AG04449 (cell line): ENCODE measurements around the gene MMP11.
A peak's percentile ranks its signal among the peaks of the same experiment; 100 is the strongest.

Source experiments
- CTCF ChIA-PET: fragments of 350-600 bp; formaldehyde crosslinking; extraction: SDS; loops from one replicate; lab custom pipeline; 2021; ENCODE audit warnings: antibody characterized with exemption; lab: Yijun Ruan, JAX
- POLR2A ChIA-PET: fragments of 400-600, 350-600 bp; formaldehyde crosslinking; extraction: SDS; loops from one replicate; lab custom pipeline; 2020; ENCODE audit warnings: antibody characterized with exemption, inconsistent platforms; lab: Yijun Ruan, JAX
- DNase-seq: peaks from one replicate; pipeline ENCODE4 v3.0.0-alpha.2; 2010; ENCODE audit warnings: low read depth, low spot score
- H3K4me3 ChIP-seq: 2 replicates; pipeline ENCODE4 v1.5.1; 2011; ENCODE audit warnings: low read depth, mild to moderate bottlenecking, control low read depth, low read length
- TF ChIP-seq, protein P1 (sequence below): IDR thresholded peaks from one replicate; pipeline ENCODE4 v1.5.1; 2011; ENCODE audit warnings: mild to moderate bottlenecking, moderate library complexity, low read length, control low read depth, inconsistent platforms; ENCODE audit not compliant: insufficient read depth; ENCODE audit errors: missing control alignments

Gene MMP11

DNA sequence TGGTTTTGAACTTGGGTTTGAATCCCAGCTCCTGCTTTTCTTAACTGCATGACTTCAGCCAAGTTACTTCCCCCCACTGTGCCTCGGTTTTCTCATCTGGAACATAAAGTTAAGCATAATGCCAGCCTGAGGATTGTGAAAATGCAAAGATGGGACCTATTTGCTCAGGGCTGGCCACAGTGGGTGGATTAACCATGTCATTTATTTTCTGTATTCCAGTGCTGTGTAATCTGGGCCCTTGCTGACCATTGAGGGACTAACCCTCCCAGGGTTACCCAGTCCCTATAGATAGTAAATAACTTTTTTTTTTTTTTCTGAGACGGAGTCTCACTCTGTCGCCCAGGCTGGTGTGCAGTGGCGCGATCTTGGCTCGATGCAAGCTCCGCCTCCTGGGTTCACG is 16.9 kb upstream of the MMP11 start:
- CTCF ChIA-PET = interaction anchor here (0.8 to 2.0 kb wide), 3 partner anchors 10 to 26 kb away, joined by 4 to 5 read pairs (median 4); no protein-coding TSS in a partner anchor
- no peak for DNase-seq
- H3K4me3 ChIP-seq = no peak overlapping the region
- TF ChIP-seq, protein P1, sequence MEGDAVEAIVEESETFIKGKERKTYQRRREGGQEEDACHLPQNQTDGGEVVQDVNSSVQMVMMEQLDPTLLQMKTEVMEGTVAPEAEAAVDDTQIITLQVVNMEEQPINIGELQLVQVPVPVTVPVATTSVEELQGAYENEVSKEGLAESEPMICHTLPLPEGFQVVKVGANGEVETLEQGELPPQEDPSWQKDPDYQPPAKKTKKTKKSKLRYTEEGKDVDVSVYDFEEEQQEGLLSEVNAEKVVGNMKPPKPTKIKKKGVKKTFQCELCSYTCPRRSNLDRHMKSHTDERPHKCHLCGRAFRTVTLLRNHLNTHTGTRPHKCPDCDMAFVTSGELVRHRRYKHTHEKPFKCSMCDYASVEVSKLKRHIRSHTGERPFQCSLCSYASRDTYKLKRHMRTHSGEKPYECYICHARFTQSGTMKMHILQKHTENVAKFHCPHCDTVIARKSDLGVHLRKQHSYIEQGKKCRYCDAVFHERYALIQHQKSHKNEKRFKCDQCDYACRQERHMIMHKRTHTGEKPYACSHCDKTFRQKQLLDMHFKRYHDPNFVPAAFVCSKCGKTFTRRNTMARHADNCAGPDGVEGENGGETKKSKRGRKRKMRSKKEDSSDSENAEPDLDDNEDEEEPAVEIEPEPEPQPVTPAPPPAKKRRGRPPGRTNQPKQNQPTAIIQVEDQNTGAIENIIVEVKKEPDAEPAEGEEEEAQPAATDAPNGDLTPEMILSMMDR = no peak
- POLR2A ChIA-PET = no interaction called here

DNA sequence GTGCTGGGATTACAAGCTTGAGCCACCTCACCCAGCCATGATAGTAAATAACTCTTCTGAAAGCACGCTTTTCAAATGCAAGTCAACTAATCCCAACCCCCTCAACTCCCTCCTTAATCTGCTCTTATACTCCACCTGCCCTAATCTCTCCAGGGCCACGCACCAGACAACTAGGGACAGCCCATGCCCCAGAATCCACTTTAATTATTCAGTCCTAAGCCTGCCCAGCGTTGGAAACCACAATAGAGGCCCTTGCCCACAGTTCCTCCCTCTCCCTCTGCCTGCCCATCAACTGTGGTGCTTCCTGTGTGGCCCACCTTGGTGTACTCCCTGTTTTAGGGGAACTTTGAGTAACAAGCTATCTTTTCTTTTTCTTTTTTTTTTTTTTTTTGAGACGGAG is 15.8 kb upstream of the MMP11 start:
- TF ChIP-seq, protein P1 = no peak
- H3K4me3 ChIP-seq = no peak overlapping the region
- POLR2A ChIA-PET = no interaction called here
- CTCF ChIA-PET = interaction anchor here (1.5 kb wide), 1 partner anchor 10 kb away, joined by 5 read pairs; no protein-coding TSS in a partner anchor
- no peak for DNase-seq

DNA sequence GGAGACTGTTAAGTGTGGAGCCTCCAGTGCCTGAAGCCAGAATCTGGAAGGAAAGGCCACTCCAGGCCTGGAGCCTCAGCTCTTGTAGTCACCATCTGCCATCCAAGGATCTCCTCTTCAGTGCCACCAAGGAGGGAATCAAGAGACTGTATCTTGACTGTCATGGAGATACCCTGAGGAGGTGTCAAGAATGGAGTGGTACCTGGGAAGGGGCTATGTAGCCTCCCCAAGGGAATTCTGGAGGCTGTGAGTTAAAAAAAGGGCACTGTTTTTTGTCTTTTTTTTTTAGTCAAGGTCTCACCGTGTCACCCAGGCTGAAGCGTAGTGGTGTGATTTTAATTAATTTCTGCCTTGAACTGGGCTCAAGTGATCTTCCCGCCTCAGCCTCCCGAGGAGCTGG is 13.1 kb upstream of the MMP11 start:
- POLR2A ChIA-PET = interaction anchor here (0.8 kb wide), 1 partner anchor 21 kb away, joined by 3 read pairs; no protein-coding TSS in a partner anchor
- CTCF ChIA-PET = interaction anchor here (0.9 to 1.9 kb wide), 4 partner anchors 9 to 90 kb away, joined by 3 to 7 read pairs (median 6); no protein-coding TSS in a partner anchor
- TF ChIP-seq, protein P1 = no peak
- DNase-seq = no peak
- no peak overlapping the region for H3K4me3 ChIP-seq

DNA sequence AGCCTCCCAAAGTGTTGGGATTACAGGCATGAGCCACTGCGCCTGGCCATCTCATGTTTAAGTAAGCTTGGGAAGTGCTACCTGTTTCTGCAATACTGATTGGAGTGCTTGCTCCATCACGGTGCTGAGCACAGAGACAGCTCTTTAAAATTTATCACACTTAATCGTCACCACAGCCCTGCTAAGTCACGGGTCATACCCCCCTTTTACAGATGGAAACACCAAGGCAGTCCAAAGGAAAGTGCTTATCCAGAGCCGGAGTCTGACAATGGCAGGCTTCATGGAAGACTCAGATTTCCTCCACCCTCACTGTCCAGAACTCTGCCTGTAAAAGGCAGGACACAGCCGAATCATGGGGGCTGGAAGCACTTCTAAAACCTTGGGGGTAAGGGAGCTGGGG is 12.6 kb upstream of the MMP11 start:
- no peak overlapping the region for H3K4me3 ChIP-seq
- CTCF ChIA-PET = interaction anchor here (0.9 to 1.9 kb wide), 4 partner anchors 8 to 90 kb away, joined by 3 to 7 read pairs (median 6); no protein-coding TSS in a partner anchor
- TF ChIP-seq, protein P1 = no peak
- POLR2A ChIA-PET = interaction anchor here (0.8 kb wide), 1 partner anchor 21 kb away, joined by 3 read pairs; no protein-coding TSS in a partner anchor
- DNase-seq = no peak

DNA sequence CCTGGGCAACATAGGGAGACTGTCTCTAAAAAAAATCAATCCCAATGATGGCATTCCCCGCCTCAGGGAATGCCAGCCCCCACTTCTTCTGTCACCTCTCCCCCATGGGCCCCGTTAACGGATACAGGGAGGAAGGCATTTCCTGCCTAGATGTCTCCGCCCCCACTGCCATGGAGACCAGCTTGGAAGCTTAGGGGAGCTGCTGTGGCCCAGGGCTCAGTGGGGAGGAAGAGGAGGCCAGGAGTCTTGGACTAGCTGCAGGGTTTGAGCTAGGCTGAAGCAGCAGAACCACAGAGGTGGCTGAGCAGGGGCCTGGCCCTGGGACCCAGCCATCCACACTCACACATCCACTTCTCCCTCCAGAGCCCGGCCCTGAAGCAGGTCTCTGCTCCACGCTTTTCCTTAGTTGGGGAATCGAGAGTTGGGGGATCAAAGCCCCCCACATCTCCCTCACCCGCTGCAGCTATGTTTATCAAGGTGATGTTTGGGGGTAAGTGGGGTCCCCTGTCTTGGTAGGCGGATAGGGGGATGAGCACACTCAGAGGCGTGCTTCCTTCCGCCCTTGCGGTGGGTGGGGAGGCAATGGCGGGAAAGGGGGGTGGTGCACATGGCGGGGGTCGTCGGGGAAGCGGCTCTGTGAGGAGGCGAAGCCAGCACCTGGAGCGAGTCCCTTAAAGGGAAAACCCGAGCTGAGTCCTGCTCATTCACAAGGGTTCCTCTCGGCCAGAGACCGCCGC is 9.6 kb upstream of the MMP11 start, which contains the start of gene C22orf15:
Gene C22orf15 (plus strand): TSS at position 149 of the 737 bp plus-strand sequence. CDS start 317 bp downstream, at position 466.
- DNase-seq = no peak
- peak within 1 kb of the TSS; percentile 36 for H3K4me3 ChIP-seq
- POLR2A ChIA-PET = no interaction called here
- TF ChIP-seq, protein P1 = no peak
- CTCF ChIA-PET = interaction anchor here (0.6 to 17.1 kb wide), 6 partner anchors 9 to 402 kb away, joined by 3 to 387 read pairs (median 4); partner anchors contain the start of gene ZNF70

DNA sequence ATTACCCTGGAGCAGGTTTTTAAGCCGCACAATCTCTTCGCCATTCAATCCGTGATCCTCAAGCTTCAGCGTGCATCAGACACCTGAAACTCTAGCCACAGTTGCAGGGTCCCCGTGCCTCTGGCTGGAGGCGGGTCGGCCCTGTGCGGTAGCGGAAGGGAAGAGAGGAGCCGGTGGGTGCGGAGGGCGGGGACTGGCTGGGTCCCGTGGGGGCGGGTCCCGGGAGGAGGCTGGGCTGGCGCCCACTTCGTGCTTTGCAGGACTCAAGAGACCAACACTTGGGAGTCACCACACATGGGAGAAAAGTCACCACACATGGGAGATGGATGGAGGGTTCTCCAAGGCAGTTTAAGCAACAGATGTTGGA is 9.1 kb upstream of the MMP11 start:
- H3K4me3 ChIP-seq = peak overlapping the region; percentile 36
- TF ChIP-seq, protein P1 = no peak
- no peak for DNase-seq
- ChIA-PET POLR2A (no interaction called here), CTCF (interaction anchor here (0.6 to 17.1 kb wide), 5 partner anchors 8 to 85 kb away, joined by 3 to 387 read pairs (median 4); partner anchors contain the start of gene ZNF70)
